OCI-LY1 (cell line): ENCODE data around the gene RAD51B.

Source experiments
- EZH2 ChIP-seq: fragments of 200-600 bp; sonication (generic), shearing (Covaris generic); IDR thresholded peaks from 2 replicates; pipeline ENCODE4 v1.8.0; 2017; ENCODE audit warnings: borderline replicate concordance, mixed run types, mild to moderate bottlenecking, antibody characterized with exemption, low read length, moderate library complexity, mixed read lengths
- TF ChIP-seq, protein P1 (sequence below): fragments of 200-600 bp; sonication (generic), shearing (Covaris generic); IDR thresholded peaks from 2 replicates; pipeline ENCODE4 v1.5.1; 2017; ENCODE audit warnings: mild to moderate bottlenecking, antibody characterized with exemption, low read length, moderate library complexity, mixed read lengths

DNA sequence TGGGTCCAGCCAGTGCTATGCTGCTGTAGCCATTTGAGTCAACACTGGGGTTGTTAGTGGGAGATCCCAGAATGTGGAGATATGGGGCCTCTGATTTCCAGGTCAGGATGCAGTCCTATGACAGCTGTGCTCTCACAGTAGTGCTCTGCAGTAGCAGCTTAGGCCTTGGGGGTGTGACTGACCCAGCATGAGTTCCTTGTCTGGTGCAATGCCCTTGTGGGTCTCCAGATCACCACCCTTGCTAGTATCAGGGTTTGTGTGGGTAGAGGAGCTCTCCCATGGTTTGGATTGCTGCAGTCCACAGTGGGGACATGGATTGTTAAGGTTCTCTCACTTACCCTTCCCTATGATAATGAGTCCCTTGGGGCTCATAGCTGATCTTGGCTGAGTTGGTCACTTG, 113.7 kb downstream of the RAD51B start:
- TF ChIP-seq, protein P1, sequence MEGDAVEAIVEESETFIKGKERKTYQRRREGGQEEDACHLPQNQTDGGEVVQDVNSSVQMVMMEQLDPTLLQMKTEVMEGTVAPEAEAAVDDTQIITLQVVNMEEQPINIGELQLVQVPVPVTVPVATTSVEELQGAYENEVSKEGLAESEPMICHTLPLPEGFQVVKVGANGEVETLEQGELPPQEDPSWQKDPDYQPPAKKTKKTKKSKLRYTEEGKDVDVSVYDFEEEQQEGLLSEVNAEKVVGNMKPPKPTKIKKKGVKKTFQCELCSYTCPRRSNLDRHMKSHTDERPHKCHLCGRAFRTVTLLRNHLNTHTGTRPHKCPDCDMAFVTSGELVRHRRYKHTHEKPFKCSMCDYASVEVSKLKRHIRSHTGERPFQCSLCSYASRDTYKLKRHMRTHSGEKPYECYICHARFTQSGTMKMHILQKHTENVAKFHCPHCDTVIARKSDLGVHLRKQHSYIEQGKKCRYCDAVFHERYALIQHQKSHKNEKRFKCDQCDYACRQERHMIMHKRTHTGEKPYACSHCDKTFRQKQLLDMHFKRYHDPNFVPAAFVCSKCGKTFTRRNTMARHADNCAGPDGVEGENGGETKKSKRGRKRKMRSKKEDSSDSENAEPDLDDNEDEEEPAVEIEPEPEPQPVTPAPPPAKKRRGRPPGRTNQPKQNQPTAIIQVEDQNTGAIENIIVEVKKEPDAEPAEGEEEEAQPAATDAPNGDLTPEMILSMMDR, result no peak
- TF ChIP-seq EZH2, result no peak
